BE2C (cell line): ENCODE results near the gene CUL2.
"Not testable (repeated sequence)": the region's sequence is repeated elsewhere in the genome, so short reads cannot be mapped to it uniquely, and the experiment has no call there.

Experiments
- DNase-seq: peaks from one replicate; pipeline ENCODE4 v3.0.0-alpha.2; 2020
- H3K27me3 ChIP-seq: fragments of 250-450 bp; sonication (Bioruptor Pico); 2 replicates; pipeline ENCODE4 v1.5.1; 2020; ENCODE audit warnings: mild to moderate bottlenecking
- H3K36me3 ChIP-seq: fragments of 250-450 bp; sonication (Bioruptor Pico); 2 replicates; pipeline ENCODE4 v1.5.1; 2020; ENCODE audit warnings: mild to moderate bottlenecking
- H3K4me1 ChIP-seq: fragments of 250-450 bp; sonication (Bioruptor Pico); 2 replicates; pipeline ENCODE4 v1.5.1; 2020
- H3K4me3 ChIP-seq: 2 replicates; pipeline ENCODE4 v1.5.1; 2011; ENCODE audit warnings: low read depth, low read length
- H3K9me3 ChIP-seq: fragments of 250-450 bp; sonication (Bioruptor Pico); 2 replicates; pipeline ENCODE4 v1.5.1; 2020
- CTCF ChIP-seq: IDR thresholded peaks from 2 replicates; pipeline ENCODE4 v1.5.1; 2012; ENCODE audit warnings: mild to moderate bottlenecking, low read depth, low read length

CUL2 gene

GRCh38 chr10:35089611-35090161, 455 bp downstream of the CUL2 start:
- TF ChIP-seq CTCF: no peak
- H3K36me3 ChIP-seq: no peaks in the 10 kb centered on the region
- no peak for DNase-seq
- peak overlapping the region; percentile 80 for H3K4me3 ChIP-seq
- H3K4me1 ChIP-seq: no peaks in the 10 kb centered on the region
- H3K27me3 ChIP-seq: no peaks in the 10 kb centered on the region
- H3K9me3 ChIP-seq: no peaks in the 10 kb centered on the region

DNA sequence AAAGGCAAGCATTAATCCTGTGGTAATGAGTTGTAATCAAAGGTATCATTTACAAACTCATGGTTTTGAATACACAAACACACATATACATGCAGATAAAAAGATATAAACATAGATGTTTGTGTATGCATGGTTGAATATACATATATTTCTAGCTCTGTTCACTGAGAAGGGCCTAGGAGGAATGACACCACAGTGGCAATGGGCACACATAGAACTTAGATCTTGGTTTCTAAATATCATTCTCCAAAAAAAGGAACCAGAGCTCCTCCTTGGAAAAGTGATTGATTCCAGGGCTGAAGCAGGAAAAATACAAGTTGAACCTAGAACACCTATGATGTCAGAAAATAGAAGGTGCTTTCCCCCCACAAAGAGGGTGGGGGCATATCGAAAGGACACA, 6.9 kb downstream of the CUL2 start:
- no peaks in the 10 kb centered on the region; the same call in 1 of the 2 replicates for H3K36me3 ChIP-seq
- H3K9me3 ChIP-seq: no peaks in the 10 kb centered on the region
- H3K4me3 ChIP-seq: no peak overlapping the region
- H3K27me3 ChIP-seq: no peaks in the 10 kb centered on the region
- no peaks in the 10 kb centered on the region for H3K4me1 ChIP-seq
- DNase-seq: no peak
- TF ChIP-seq CTCF: no peak

DNA sequence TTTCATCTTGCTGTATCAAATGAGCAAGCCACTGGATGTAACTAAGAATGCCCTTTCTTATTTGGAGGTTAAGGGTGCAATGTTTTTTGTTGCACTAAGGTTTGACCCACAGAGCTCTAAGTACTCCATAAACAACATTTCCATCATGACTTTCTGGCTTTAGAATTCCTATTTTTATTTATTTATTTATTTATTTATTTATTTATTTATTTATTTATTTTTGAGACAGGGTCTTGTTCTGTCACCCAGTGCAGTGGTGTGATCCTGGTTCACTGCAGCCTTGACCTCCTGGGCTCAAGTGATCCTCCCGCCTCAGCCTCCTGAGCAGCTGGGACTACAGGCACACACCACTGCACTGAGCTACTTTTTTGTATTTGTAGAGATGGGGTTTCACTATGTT, 9.9 kb downstream of the CUL2 start:
- DNase-seq: not testable (repeated sequence)

GRCh38 chr10:35079763-35080162, 10.4 kb downstream of the CUL2 start:
- DNase-seq: peak; percentile 10
- no peaks in the 10 kb centered on the region for H3K27me3 ChIP-seq
- H3K4me1 ChIP-seq: no peaks in the 10 kb centered on the region
- TF ChIP-seq CTCF: no peak
- no peaks in the 10 kb centered on the region; the same call in 1 of the 2 replicates for H3K36me3 ChIP-seq
- H3K4me3 ChIP-seq: no peak overlapping the region
- H3K9me3 ChIP-seq: no peaks in the 10 kb centered on the region

More for the DNA sequence above, 9.9 kb downstream of the CUL2 start:
- H3K9me3 ChIP-seq, H3K36me3 ChIP-seq, H3K4me1 ChIP-seq, H3K27me3 ChIP-seq, H3K4me3 ChIP-seq: not testable (repeated sequence)

GRCh38 chr10:35079265-35079664, 10.9 kb downstream of the CUL2 start:
- Histone ChIP-seq H3K36me3 (no peaks in the 10 kb centered on the region; the same call in 1 of the 2 replicates), H3K9me3 (no peaks in the 10 kb centered on the region), H3K27me3 (no peaks in the 10 kb centered on the region), H3K4me3 (no peak overlapping the region), H3K4me1 (no peaks in the 10 kb centered on the region)
- TF ChIP-seq CTCF: no peak
- DNase-seq: no peak

DNA sequence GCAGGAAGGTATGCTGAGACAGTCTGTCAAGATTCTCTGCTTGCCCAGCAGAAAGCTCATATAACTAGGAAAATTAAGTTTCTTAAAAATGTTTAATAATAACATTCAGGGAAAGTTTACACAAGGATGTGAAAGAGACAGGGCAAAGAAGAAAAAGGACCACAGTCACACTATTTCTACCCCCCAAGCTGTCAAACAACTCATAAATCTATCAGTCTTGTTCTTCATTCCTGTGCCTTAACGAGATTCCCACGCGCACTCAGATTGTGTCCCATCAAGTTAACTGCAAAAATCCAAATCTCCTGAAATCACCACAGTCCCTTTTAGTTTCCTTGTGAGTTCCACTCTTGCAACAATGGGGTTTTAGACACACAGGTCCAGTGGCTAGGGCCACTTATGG, 14.9 kb downstream of the CUL2 start:
- H3K36me3 ChIP-seq: no peaks in the 10 kb centered on the region
- no peak overlapping the region for H3K4me3 ChIP-seq
- H3K4me1 ChIP-seq: no peaks in the 10 kb centered on the region
- DNase-seq: no peak
- no peaks in the 10 kb centered on the region for H3K27me3 ChIP-seq
- H3K9me3 ChIP-seq: no peaks in the 10 kb centered on the region
- TF ChIP-seq CTCF: no peak

- Histone ChIP-seq H3K4me1 (no peaks in the 10 kb centered on the region), H3K36me3 (no peaks in the 10 kb centered on the region; the same call in 1 of the 2 replicates), H3K4me3 (no peak overlapping the region), H3K9me3 (no peaks in the 10 kb centered on the region), H3K27me3 (no peaks in the 10 kb centered on the region)
- DNase-seq: no peak
- no peak for TF ChIP-seq CTCF
Measured at GRCh38 chr10:35074266-35074665, 15.9 kb downstream of the CUL2 start.
